ENCODE data around the gene ELL.
A peak's percentile ranks its signal among the peaks of the same experiment; 100 is the strongest.

Gene ELL

DNA sequence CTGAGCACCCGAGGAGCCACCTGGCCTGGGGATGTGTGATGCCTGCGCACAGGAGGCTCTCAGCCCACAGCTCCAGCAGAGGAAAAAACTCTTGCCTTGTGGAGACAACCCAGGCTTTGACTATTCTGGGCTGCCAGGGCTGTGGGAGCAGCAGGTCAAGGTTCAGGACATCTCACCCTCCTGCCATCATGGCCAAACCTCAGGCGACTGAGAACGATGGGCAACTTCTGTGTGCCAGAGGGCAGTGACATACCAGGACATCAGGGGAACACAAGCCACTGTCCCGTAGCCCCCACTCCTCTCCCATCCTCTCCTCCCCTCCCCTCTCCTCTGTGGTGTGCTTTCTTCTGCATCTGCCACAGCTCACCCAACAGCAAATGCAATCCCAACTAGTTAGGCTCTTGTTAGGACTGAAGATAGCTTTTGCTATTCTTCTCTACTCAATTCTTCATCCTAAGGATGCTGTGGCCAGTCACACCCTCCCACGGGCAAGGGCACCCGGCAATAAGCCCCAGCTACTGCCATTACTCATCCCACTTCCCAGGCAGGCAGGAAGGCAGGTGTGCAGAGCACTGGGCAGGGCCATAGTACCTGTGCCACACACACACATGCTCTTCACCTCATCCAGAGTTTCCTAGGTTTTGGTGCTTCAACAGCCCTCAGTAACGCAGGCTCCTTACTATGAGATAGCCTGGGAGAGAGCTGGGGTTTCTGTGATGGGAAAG lies 16.8 kb downstream of the ELL start:
- no peak for TF ChIP-seq CTCF (IDR thresholded peaks at IDR 0.05; ENCODE audit: control insufficient read depth, extremely low read depth, insufficient read depth)
- no peak for DNase-seq (ENCODE audit: low read depth)
- H3K4me3 ChIP-seq (ENCODE audit: low read depth, low read length), result no peak overlapping the region

DNA sequence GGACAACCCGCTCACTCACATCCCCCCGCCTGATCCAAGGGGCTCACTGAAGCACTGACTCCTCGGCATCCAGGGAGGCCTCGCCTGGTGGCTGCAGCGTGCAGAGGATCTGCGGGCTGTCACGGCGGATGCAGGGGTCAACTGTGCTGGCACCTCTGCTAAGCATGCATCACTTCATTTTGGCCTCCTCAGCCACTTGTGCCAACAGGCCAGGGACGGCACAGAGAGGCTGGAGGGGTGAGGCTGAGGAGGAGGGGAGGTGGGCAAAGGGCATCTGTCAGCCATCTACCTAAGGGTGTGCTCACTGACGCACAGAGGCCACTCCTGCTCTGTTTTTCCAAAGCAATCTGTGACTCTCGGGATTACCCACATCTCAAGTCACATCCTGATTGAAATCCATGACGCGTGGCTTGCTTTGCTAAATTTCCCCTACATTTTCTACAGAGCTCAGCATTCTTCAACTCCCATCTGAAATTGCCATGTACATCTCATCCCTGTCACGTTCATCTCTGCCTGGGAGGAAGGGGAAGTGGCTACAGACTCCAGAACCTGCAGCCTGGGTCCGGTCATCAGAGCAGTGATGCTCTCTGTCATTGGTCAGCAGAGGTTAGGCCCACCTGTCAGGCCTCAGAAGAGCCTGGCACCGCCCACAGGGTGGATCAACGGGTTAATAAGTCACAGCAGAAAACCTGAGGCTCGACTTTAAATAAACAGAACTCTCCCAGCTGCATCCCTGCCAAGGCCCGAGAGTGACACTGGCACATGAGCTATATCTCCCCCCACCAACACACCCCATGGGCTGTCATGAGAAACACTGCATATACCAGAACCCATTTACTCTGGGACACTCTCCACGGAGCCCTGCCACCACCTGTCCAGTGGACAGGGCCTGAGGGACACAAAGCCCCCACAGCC lies 17.6 kb downstream of the ELL start:
- no peak for TF ChIP-seq CTCF (IDR thresholded peaks at IDR 0.05; ENCODE audit: control insufficient read depth, extremely low read depth, insufficient read depth)
- H3K4me3 ChIP-seq (ENCODE audit: low read depth, low read length), result peak overlapping the region; percentile 29
- DNase-seq (ENCODE audit: low read depth), result peak; percentile 94

DNA sequence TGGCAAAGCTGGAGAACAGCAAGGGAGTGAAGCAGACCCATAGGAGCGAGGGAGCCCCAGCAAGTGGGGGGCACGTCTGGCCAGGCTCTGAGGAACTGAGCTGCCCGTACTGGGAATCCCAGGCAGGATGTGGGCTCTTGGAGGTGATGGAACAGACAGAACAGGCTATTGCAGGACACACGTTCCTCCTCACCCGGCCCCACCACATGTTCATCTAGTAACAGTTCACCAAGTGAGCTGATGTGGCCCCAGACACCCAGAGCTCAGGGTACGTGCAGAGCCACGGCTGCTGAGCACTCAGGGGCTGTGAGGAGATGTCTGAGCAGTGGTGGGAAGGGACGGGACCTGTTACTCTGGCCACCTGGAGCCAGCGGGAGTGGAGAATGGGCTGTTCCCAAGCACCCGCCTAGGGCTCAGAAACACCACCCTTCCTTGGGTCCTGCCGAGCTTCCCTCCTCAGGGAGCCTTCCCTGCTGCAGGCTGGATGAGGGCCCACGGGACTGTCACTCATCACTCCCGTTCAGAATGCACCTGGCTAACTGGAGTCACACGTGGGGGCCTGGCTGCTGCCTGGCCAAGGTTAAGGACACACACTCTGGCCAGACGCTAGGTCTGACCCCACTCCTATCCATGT lies 18.4 kb downstream of the ELL start:
- no peak for TF ChIP-seq CTCF (IDR thresholded peaks at IDR 0.05; ENCODE audit: control insufficient read depth, extremely low read depth, insufficient read depth)

DNA sequence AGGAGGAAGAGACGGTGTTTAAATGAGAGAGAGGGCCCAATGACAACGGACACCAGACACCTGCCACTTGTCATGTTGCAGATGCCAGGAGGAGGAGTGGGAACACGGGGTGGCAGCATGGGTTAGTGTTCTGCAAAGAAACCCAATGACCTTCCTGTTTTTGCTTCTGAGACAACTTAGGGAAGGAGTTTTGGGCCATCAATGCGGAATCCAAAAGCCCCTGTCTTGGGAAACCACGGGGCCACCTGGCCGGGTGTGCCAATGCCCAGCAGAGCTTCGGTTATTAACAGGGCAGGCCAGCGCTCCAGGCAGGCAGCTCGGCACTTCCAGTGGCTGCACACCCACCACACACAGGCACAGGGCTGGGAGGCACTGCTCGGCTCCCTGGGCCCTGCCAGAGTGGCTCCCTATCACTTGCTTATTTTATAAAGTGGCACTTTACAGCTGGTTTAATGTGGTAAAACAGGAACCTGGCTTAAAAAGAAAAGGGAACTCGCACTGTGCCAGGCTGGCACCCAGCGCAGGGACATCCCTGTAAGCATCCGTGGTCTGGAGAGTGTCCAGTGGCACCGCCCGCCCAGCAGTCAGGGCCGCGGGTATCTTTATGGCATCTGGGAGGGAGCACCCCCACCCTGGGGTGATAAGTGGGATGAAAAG lies 19.1 kb downstream of the ELL start:
- DNase-seq (ENCODE audit: low read depth), result no peak
- 0 out of 2 replicates have a peak, but pooled peaks have one; percentile 3 for TF ChIP-seq CTCF (IDR thresholded peaks at IDR 0.05; ENCODE audit: control insufficient read depth, extremely low read depth, insufficient read depth)

More for the DNA sequence above, 18.4 kb downstream of the ELL start:
- H3K4me3 ChIP-seq (ENCODE audit: low read depth, low read length), result peak overlapping the region; percentile 29; the same call in 1 of the 2 replicates
- DNase-seq (ENCODE audit: low read depth), result no peak

GRCh38 chr19:18502246-18502637 lies 19.6 kb downstream of the ELL start:
- TF ChIP-seq CTCF (IDR thresholded peaks at IDR 0.05; ENCODE audit: control insufficient read depth, extremely low read depth, insufficient read depth), result no peak
- no peak for DNase-seq (ENCODE audit: low read depth)
- no peak overlapping the region for H3K4me3 ChIP-seq (ENCODE audit: low read depth, low read length)

More for the DNA sequence above, 19.1 kb downstream of the ELL start:
- H3K4me3 ChIP-seq (ENCODE audit: low read depth, low read length), result no peak overlapping the region

DNA sequence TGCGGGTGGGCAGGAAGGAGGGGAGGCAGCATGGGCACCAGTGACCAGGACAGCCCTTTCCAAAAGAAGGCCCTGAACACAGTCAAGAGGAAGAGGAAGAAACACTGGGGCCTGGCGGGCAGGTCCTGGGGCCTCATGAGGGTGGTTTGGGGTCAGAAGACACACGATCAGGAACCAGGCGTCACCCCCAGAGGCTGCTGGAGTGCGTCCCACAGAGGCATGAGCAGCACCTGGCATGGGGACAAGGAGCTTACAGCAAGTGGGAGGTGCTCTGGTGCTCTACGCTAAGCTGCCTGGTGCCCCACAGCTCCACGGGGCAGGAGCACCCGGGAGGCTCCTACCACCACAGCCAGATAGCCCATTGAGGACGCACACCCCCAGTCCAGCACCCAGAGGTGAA lies 20.0 kb downstream of the ELL start:
- H3K4me3 ChIP-seq (ENCODE audit: low read depth, low read length), result no peak overlapping the region
- no peak for TF ChIP-seq CTCF (IDR thresholded peaks at IDR 0.05; ENCODE audit: control insufficient read depth, extremely low read depth, insufficient read depth)
- DNase-seq (ENCODE audit: low read depth), result no peak
